HAP-1 (cell line): ENCODE data around the gene KLF11.

Source experiments
- DNase-seq, 2 experiments: peaks; one replicate each; pipeline ENCODE4 v3.0.0-alpha.2; 2016 to 2020; ENCODE audit warnings: low spot score in 2 of 2
- H3K27me3 ChIP-seq: fragments of 250-450 bp; sonication (Bioruptor Pico); 2 replicates; pipeline ENCODE4 v1.5.1; 2020; ENCODE audit warnings: low read depth, mild to moderate bottlenecking, moderate library complexity
- H3K36me3 ChIP-seq: fragments of 250-450 bp; sonication (Bioruptor Pico); replicated peaks from 2 replicates; pipeline ENCODE4 v1.5.1; 2020; ENCODE audit warnings: mild to moderate bottlenecking
- H3K4me1 ChIP-seq: fragments of 250-450 bp; sonication (Bioruptor Pico); 2 replicates; pipeline ENCODE4 v1.5.1; 2020; ENCODE audit warnings: mild to moderate bottlenecking
- H3K4me3 ChIP-seq: fragments of 250-450 bp; sonication (Bioruptor Pico); 2 replicates; pipeline ENCODE4 v1.5.1; 2020; ENCODE audit warnings: mild to moderate bottlenecking, moderate library complexity
- H3K9me3 ChIP-seq: fragments of 250-450 bp; sonication (Bioruptor Pico); 2 replicates; pipeline ENCODE4 v1.5.1; 2020; ENCODE audit warnings: mild to moderate bottlenecking, moderate library complexity
- in situ Hi-C: fragments of 300-500 bp; cut with MboI; formaldehyde crosslinking; loops from 3 replicates; pipeline ENCODE4 v1.14.3; 2020; ENCODE audit warnings: low sequenced_read_pairs, inconsistent platforms, mixed read lengths

KLF11 gene

GRCh38 chr2:10043256-10043905 lies at the start of gene KLF11:
Gene KLF11, plus strand, starts transcription at chr2:10043550. Its CDS starts 167 bp downstream, at chr2:10043717.
- peak; percentile 81 to 94 for DNase-seq
- peak within 1 kb of the TSS; percentile 33 for H3K4me3 ChIP-seq
- H3K9me3 ChIP-seq, result no peaks in the 10 kb centered on the region
- in situ Hi-C loops, result no loop called here
- H3K4me1 ChIP-seq, result peaks cover 3% of the 10 kb centered on the region
- H3K27me3 ChIP-seq, result no peaks in the 10 kb centered on the region
- peaks cover 9% of the 10 kb centered on the region for H3K36me3 ChIP-seq

DNA sequence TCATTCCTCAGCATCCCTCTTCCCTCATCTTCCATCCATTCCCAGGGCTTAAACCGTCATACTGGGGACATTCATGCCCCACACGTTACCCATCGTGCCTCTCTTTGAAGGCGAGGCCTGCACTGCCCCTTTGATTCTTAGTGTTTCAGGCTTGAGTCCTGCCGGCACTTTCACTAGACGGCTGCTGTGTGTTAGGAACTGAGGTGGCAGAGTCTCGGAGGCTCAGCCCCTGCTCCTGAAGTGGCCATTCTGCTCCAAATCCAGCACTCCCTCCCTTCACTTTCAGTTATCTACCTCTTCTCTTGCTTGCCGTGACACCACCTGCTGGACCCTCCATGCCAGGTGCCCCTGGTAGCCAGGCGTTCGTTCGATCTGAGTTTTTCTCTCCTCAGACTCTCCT lies 48.9 kb upstream of the KLF11 start:
- Histone ChIP-seq H3K9me3 (no peaks in the 10 kb centered on the region), H3K36me3 (peaks cover 36% of the 10 kb centered on the region), H3K4me1 (no peaks in the 10 kb centered on the region), H3K4me3 (no peak overlapping the region), H3K27me3 (no peaks in the 10 kb centered on the region)
- in situ Hi-C loops, result no loop called here
- DNase-seq, result no peak

DNA sequence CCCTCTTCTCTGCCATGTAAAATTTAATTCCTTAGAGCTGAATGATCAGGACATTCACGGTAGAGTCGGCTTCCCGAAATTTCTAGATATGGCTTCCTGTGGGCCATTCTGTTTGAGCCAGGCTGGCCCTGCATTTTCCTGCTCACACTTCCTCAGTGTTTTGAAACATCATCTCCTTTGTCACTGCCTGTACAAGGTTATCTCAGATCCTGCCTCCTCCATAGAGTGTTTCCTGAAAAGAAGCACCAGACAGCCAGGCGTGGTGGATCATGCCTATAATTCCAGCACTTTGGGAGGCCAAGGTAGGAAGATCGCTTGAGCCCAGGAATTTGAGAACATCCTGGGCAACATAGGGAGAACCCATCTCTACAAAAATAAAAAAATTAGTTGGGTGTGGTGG lies 48.3 kb upstream of the KLF11 start:
- in situ Hi-C loops, result no loop called here
- DNase-seq, result no peak
- H3K36me3 ChIP-seq, result peaks cover 40% of the 10 kb centered on the region
- H3K4me3 ChIP-seq, result no peak overlapping the region
- no peaks in the 10 kb centered on the region for H3K9me3 ChIP-seq
- no peaks in the 10 kb centered on the region for H3K4me1 ChIP-seq
- no peaks in the 10 kb centered on the region for H3K27me3 ChIP-seq

GRCh38 chr2:9996321-9996720 lies 47.0 kb upstream of the KLF11 start:
- H3K4me1 ChIP-seq, result 0 out of 2 replicates have a peak, but pooled peaks cover under 1% of the 10 kb centered on the region
- in situ Hi-C loops, result no loop called here

DNA sequence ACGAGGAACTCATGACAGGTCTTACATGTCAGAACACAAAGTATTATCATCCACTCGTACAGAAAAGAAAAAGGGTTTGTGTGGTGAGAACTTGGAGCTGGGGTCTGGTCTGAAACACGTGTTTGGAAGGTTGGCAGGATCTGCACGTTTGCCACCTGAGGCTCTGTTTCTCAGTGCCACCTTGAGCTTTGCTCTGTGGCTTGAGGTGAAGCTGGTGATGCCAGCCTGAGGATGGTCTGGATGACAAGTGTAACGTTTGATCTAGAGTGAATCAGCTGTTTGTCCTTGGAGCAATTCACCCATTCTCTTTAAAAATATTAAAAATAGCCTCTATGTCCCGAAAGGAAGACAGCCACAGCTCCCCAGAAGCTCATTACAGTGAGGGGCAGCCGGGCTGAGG lies 45.4 kb upstream of the KLF11 start:
- no peaks in the 10 kb centered on the region for H3K9me3 ChIP-seq
- H3K36me3 ChIP-seq, result peaks cover 27% of the 10 kb centered on the region
- in situ Hi-C loops, result no loop called here
- DNase-seq, result no peak
- no peak overlapping the region for H3K4me3 ChIP-seq
- 0 out of 2 replicates have a peak, but pooled peaks cover 3% of the 10 kb centered on the region for H3K4me1 ChIP-seq
- no peaks in the 10 kb centered on the region for H3K27me3 ChIP-seq

More at GRCh38 chr2:9996321-9996720, 47.0 kb upstream of the KLF11 start:
- peaks cover 40% of the 10 kb centered on the region for H3K36me3 ChIP-seq
- H3K27me3 ChIP-seq, result no peaks in the 10 kb centered on the region
- H3K4me3 ChIP-seq, result no peak overlapping the region
- DNase-seq, result no peak
- H3K9me3 ChIP-seq, result no peaks in the 10 kb centered on the region

GRCh38 chr2:9998916-9999654 lies 44.3 kb upstream of the KLF11 start:
- DNase-seq, result no peak
- in situ Hi-C loops, result no loop called here
- Histone ChIP-seq H3K36me3 (peaks cover 22% of the 10 kb centered on the region), H3K27me3 (no peaks in the 10 kb centered on the region), H3K4me1 (0 out of 2 replicates have a peak, but pooled peaks cover 3% of the 10 kb centered on the region), H3K9me3 (no peaks in the 10 kb centered on the region), H3K4me3 (no peak overlapping the region)

- Histone ChIP-seq H3K4me3 (no peak overlapping the region), H3K36me3 (peaks cover 22% of the 10 kb centered on the region), H3K4me1 (0 out of 2 replicates have a peak, but pooled peaks cover 3% of the 10 kb centered on the region), H3K9me3 (no peaks in the 10 kb centered on the region), H3K27me3 (no peaks in the 10 kb centered on the region)
- no peak for DNase-seq
- in situ Hi-C loops, result no loop called here
These were observed 43.7 kb upstream of the KLF11 start for GRCh38 chr2:9999693-10000092.

DNA sequence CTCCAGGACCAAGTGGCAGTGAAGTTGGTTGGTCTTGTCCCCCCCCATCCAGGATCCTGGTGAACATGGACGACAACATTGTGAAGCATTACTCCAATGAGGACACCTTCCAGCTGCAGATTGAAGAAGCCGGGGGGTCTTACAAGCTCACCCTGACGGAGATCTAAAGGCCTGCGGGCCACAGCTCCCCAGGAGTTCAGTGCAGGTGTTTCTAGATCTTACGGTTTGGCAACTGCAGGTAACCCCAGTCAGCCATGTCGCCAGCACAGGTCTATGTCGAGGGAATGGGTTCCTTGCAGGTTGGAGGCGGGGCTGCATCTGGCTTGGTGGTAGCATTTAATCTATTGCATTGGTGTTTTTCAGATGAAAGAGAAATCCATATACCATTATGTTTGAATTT lies 42.8 kb upstream of the KLF11 start:
- in situ Hi-C loops, result no loop called here
- Histone ChIP-seq H3K4me1 (0 out of 2 replicates have a peak, but pooled peaks cover 3% of the 10 kb centered on the region), H3K9me3 (no peaks in the 10 kb centered on the region), H3K4me3 (no peak overlapping the region), H3K27me3 (no peaks in the 10 kb centered on the region), H3K36me3 (peaks cover 22% of the 10 kb centered on the region)
- no peak for DNase-seq

GRCh38 chr2:10001586-10001985 lies 41.8 kb upstream of the KLF11 start:
- Histone ChIP-seq H3K9me3 (no peaks in the 10 kb centered on the region), H3K27me3 (no peaks in the 10 kb centered on the region), H3K36me3 (peaks cover 17% of the 10 kb centered on the region), H3K4me1 (0 out of 2 replicates have a peak, but pooled peaks cover 3% of the 10 kb centered on the region), H3K4me3 (no peak overlapping the region)
- in situ Hi-C loops, result no loop called here
- no peak for DNase-seq

GRCh38 chr2:10002109-10002508 lies 41.2 kb upstream of the KLF11 start:
- H3K36me3 ChIP-seq, result peaks cover 17% of the 10 kb centered on the region
- H3K9me3 ChIP-seq, result no peaks in the 10 kb centered on the region
- H3K4me3 ChIP-seq, result no peak overlapping the region
- H3K27me3 ChIP-seq, result no peaks in the 10 kb centered on the region
- in situ Hi-C loops, result no loop called here
- DNase-seq, result no peak
- H3K4me1 ChIP-seq, result 0 out of 2 replicates have a peak, but pooled peaks cover 3% of the 10 kb centered on the region

DNA sequence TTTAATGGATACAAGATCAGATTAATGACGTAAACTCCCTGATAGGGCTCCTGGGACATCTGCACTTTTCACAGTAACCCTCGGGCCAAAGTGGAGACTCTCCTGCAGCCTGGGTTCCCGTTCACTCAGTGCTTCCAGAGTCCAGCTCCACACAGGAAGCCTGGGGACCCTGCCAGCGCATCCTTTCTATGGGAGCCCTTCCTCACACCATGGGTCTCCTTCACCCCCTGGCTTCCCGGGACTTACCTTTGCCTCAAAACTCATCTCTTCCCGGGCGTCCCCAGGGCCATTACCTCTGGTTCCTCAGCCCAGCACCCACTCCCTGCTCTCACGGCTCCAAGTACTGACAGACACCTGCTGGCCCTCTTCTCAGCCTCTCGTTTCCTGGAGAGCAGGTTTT lies 40.7 kb upstream of the KLF11 start:
- no peak for DNase-seq
- no peaks in the 10 kb centered on the region for H3K9me3 ChIP-seq
- no peaks in the 10 kb centered on the region for H3K27me3 ChIP-seq
- 0 out of 2 replicates have a peak, but pooled peaks cover 3% of the 10 kb centered on the region for H3K4me1 ChIP-seq
- in situ Hi-C loops, result no loop called here
- H3K4me3 ChIP-seq, result no peak overlapping the region
- peaks cover 17% of the 10 kb centered on the region for H3K36me3 ChIP-seq

GRCh38 chr2:10003206-10004125 lies 39.9 kb upstream of the KLF11 start:
- Histone ChIP-seq H3K27me3 (no peaks in the 10 kb centered on the region), H3K9me3 (no peaks in the 10 kb centered on the region), H3K4me3 (no peak overlapping the region), H3K36me3 (peaks cover 13% of the 10 kb centered on the region), H3K4me1 (0 out of 2 replicates have a peak, but pooled peaks cover 3% of the 10 kb centered on the region)
- in situ Hi-C loops, result no loop called here
- DNase-seq, result no peak

DNA sequence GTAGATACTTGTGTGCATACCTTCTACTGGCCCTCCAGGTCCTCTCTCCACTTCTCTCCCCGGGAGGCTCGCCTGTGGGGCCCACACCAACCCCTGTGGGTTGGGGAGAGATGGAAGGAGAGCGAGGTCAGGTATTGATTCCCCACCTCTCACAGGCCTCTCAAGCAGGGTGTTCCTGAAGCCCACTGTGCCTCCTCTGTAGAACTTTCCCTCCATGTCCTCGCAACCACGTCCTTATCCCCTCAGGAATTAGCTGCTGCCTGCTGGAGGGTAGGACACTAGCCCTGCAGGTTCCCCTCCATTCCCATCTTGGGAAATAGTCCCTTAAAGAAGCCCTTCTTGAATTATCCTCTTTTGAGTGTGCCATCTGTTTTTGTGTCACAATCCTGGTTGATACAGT lies 38.9 kb upstream of the KLF11 start:
- no peak for DNase-seq

More for the DNA sequence above, 38.9 kb upstream of the KLF11 start:
- H3K9me3 ChIP-seq, result no peaks in the 10 kb centered on the region
- H3K36me3 ChIP-seq, result peaks cover 8% of the 10 kb centered on the region; the same call in 1 of the 2 replicates
- no peak overlapping the region for H3K4me3 ChIP-seq
- 0 out of 2 replicates have a peak, but pooled peaks cover 3% of the 10 kb centered on the region for H3K4me1 ChIP-seq
- no peaks in the 10 kb centered on the region for H3K27me3 ChIP-seq
- in situ Hi-C loops, result no loop called here
